ENCODE data around the gene CNIH1. TPM values are rescaled to one million over a fixed set of nuclear protein-coding genes. Genes with fewer than 3 reads are reported as not detected.
A peak's percentile ranks its signal among the peaks of the same experiment; 100 is the strongest.

The CNIH1 gene
- total and polyA plus RNA-seq, 2 of the 13 experiments (the other 11 are each of a cell fraction or from before 2014, with no cell fraction given), result 166 to 421 TPM

DNA sequence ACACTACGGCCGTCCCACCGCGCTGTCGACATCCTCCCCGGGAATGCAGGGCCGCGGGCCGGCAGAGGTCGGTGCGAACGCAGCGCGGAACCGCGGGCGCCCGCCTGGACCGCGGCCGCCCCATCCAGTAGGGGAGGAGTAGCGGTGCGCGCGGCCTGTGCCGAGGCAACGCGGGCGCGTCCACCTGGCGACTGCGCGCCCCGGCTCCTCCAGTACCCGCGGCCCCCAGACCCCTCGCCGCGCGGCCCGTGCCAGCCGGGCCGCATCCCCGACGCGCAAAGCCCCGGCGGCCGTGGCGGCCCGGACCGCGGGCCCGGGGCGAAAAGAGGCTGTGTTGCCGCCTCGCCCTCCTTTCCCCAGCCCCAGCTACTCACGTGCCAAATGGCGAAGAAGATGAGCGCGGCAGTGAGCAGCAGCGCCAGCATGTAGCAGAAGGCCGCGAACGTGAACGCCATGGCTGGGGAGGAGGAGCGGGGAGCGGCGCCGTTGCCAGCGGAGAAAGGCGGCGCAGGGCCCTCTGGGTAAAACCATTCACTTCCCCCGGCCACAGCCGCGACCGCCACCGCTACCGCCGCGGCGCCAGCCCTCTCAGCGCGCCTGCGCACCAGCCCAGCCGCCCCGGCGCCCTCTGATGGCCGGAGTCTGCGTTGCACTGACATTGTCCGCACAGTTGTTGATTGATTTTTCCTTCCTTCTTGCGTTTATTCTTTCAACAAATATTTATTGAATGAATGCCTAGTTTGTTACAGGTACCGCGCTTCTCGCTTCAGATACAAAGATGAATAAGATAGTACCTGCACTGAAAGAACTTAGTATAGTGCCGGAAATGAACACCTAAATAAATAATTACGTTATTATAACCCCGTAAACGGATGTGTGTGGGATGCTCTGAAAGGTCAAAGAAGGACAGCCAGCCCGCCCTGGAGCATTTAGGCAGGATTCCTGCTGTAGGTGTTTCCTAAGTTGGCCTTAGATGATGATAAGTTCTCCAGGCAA, at the start of gene CNIH1 (continued):
- TF ChIP-seq, protein P1, sequence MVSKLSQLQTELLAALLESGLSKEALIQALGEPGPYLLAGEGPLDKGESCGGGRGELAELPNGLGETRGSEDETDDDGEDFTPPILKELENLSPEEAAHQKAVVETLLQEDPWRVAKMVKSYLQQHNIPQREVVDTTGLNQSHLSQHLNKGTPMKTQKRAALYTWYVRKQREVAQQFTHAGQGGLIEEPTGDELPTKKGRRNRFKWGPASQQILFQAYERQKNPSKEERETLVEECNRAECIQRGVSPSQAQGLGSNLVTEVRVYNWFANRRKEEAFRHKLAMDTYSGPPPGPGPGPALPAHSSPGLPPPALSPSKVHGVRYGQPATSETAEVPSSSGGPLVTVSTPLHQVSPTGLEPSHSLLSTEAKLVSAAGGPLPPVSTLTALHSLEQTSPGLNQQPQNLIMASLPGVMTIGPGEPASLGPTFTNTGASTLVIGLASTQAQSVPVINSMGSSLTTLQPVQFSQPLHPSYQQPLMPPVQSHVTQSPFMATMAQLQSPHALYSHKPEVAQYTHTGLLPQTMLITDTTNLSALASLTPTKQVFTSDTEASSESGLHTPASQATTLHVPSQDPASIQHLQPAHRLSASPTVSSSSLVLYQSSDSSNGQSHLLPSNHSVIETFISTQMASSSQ (IDR thresholded peaks at IDR 0.05; ENCODE audit: low read depth), result no peak
- TF ChIP-seq, protein P1 (CRISPR knock-in tag; IDR thresholded peaks at IDR 0.05; ENCODE audit: borderline replicate concordance), result no peak
- TF ChIP-seq SP4 (CRISPR knock-in tag; IDR thresholded peaks at IDR 0.05) (peak; percentile 71; the same call in 1 of the 2 replicates), PITX1 (CRISPR knock-in tag; IDR thresholded peaks at IDR 0.05) (0 out of 2 replicates have a peak, but pooled peaks have one; percentile 24), NR2F6 (IDR thresholded peaks at IDR 0.05) (0 out of 2 replicates have a peak, but pooled peaks have one; percentile 11), NR2F6 (CRISPR knock-in tag; IDR thresholded peaks at IDR 0.05) (peak; percentile 39; the same call in 1 of the 2 replicates), SRY (CRISPR knock-in tag; IDR thresholded peaks at IDR 0.05) (peak; percentile 91), ZNF552 (CRISPR knock-in tag; IDR thresholded peaks at IDR 0.05; ENCODE audit: borderline replicate concordance) (no peak), EP300 (IDR thresholded peaks at IDR 0.05; ENCODE audit: low read depth in 2 of 2, low read length in 2 of 2) (peak in 1 of 2 experiments; percentile 3; a peak in 1 of 4 replicates), EP300 (CRISPR knock-in tag; IDR thresholded peaks at IDR 0.05; ENCODE audit: borderline replicate concordance) (no peak), ARNT (IDR thresholded peaks at IDR 0.05) (no peak), ZBTB42 (CRISPR knock-in tag; IDR thresholded peaks at IDR 0.05) (no peak), NR2F2 (IDR thresholded peaks at IDR 0.05; ENCODE audit: borderline replicate concordance, low read depth) (no peak; the same call in 1 of the 2 replicates), ZSCAN22 (CRISPR knock-in tag; IDR thresholded peaks at IDR 0.05) (no peak), NFKB2 (CRISPR knock-in tag; IDR thresholded peaks at IDR 0.05; ENCODE audit: borderline replicate concordance) (peak; percentile 80; the same call in 1 of the 2 replicates), FOXK1 (CRISPR knock-in tag; IDR thresholded peaks at IDR 0.05; ENCODE audit: borderline replicate concordance, low read depth) (peak; percentile 50; the same call in 1 of the 2 replicates), ZNF263 (CRISPR knock-in tag; IDR thresholded peaks at IDR 0.05) (peak; percentile 44; the same call in 1 of the 2 replicates), ZNF563 (CRISPR knock-in tag; IDR thresholded peaks at IDR 0.05) (peak; percentile 83), KAT2B (IDR thresholded peaks at IDR 0.05; ENCODE audit: borderline replicate concordance, low read depth, low read length) (peak; percentile 67; the same call in 1 of the 2 replicates), RARG (CRISPR knock-in tag; IDR thresholded peaks at IDR 0.05; ENCODE audit: low read depth) (no peak)
- TF ChIP-seq, protein P2, sequence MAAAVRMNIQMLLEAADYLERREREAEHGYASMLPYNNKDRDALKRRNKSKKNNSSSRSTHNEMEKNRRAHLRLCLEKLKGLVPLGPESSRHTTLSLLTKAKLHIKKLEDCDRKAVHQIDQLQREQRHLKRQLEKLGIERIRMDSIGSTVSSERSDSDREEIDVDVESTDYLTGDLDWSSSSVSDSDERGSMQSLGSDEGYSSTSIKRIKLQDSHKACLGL (CRISPR knock-in tag; IDR thresholded peaks at IDR 0.05), result peak; percentile 81
- TF ChIP-seq, protein P3, sequence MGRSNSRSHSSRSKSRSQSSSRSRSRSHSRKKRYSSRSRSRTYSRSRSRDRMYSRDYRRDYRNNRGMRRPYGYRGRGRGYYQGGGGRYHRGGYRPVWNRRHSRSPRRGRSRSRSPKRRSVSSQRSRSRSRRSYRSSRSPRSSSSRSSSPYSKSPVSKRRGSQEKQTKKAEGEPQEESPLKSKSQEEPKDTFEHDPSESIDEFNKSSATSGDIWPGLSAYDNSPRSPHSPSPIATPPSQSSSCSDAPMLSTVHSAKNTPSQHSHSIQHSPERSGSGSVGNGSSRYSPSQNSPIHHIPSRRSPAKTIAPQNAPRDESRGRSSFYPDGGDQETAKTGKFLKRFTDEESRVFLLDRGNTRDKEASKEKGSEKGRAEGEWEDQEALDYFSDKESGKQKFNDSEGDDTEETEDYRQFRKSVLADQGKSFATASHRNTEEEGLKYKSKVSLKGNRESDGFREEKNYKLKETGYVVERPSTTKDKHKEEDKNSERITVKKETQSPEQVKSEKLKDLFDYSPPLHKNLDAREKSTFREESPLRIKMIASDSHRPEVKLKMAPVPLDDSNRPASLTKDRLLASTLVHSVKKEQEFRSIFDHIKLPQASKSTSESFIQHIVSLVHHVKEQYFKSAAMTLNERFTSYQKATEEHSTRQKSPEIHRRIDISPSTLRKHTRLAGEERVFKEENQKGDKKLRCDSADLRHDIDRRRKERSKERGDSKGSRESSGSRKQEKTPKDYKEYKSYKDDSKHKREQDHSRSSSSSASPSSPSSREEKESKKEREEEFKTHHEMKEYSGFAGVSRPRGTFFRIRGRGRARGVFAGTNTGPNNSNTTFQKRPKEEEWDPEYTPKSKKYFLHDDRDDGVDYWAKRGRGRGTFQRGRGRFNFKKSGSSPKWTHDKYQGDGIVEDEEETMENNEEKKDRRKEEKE (IDR thresholded peaks at IDR 0.05), result no peak

Data from HepG2 (cell line).